ENCODE measurements around the gene DAGLA. TPM values are rescaled to one million over a fixed set of nuclear protein-coding genes. Genes with fewer than 3 reads are reported as not detected.

Gene DAGLA
- total and polyA plus RNA-seq, 2 of the 13 experiments (the other 11 are each of a cell fraction or from before 2014, with no cell fraction given), result 2.6 to 3.9 TPM

GRCh38 chr11:61769169-61769920 is 89.2 kb downstream of the DAGLA start (continued):
- TF ChIP-seq, protein P1, sequence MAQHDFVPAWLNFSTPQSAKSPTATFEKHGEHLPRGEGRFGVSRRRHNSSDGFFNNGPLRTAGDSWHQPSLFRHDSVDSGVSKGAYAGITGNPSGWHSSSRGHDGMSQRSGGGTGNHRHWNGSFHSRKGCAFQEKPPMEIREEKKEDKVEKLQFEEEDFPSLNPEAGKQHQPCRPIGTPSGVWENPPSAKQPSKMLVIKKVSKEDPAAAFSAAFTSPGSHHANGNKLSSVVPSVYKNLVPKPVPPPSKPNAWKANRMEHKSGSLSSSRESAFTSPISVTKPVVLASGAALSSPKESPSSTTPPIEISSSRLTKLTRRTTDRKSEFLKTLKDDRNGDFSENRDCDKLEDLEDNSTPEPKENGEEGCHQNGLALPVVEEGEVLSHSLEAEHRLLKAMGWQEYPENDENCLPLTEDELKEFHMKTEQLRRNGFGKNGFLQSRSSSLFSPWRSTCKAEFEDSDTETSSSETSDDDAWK (CRISPR knock-in tag; IDR thresholded peaks at IDR 0.05), result no peak
- no peak for TF ChIP-seq SRF (IDR thresholded peaks at IDR 0.05; ENCODE audit: low read depth, low read length)
- TF ChIP-seq SOX13 (IDR thresholded peaks at IDR 0.05), result peak; percentile 70
- peak in 1 of 2 experiments; percentile 94; a peak in 2 of 4 replicates for TF ChIP-seq SOX13 (CRISPR knock-in tag; conservative IDR thresholded peaks at IDR 0.05 in 1 of 2, IDR thresholded peaks at IDR 0.05 in 1 of 2)
- peak; percentile 88 for TF ChIP-seq BCL6 (CRISPR knock-in tag; IDR thresholded peaks at IDR 0.05)
- TF ChIP-seq ZNF496 (CRISPR knock-in tag; IDR thresholded peaks at IDR 0.05; ENCODE audit: insufficient replicate concordance), result no peak
- TF ChIP-seq HOXA7 (CRISPR knock-in tag; IDR thresholded peaks at IDR 0.05), result no peak
- 0 out of 2 replicates have a peak, but pooled peaks have one; percentile 28 for TF ChIP-seq ZNF501 (CRISPR knock-in tag; IDR thresholded peaks at IDR 0.05)
- TF ChIP-seq ONECUT2 (CRISPR knock-in tag; IDR thresholded peaks at IDR 0.05), result no peak
- TF ChIP-seq ZNF17 (CRISPR knock-in tag; IDR thresholded peaks at IDR 0.05), result no peak
- peak; percentile 70; the same call in 1 of the 2 replicates for TF ChIP-seq FOXP4 (CRISPR knock-in tag; IDR thresholded peaks at IDR 0.05)
- TF ChIP-seq DPF2 (CRISPR knock-in tag; IDR thresholded peaks at IDR 0.05; ENCODE audit: borderline replicate concordance, low read depth), result peak; percentile 93
- no peak for TF ChIP-seq ZNF230 (CRISPR knock-in tag; IDR thresholded peaks at IDR 0.05)
- TF ChIP-seq CC2D1A (CRISPR knock-in tag; IDR thresholded peaks at IDR 0.05), result no peak
- TF ChIP-seq SIN3A (IDR thresholded peaks at IDR 0.05; ENCODE audit: borderline replicate concordance, low read depth, low read length), result no peak
- no peak for TF ChIP-seq NR3C1 (CRISPR knock-in tag; IDR thresholded peaks at IDR 0.05)
- TF ChIP-seq ZNF577 (CRISPR knock-in tag; IDR thresholded peaks at IDR 0.05; ENCODE audit: borderline replicate concordance, low read depth), result no peak
- TF ChIP-seq, protein P2, sequence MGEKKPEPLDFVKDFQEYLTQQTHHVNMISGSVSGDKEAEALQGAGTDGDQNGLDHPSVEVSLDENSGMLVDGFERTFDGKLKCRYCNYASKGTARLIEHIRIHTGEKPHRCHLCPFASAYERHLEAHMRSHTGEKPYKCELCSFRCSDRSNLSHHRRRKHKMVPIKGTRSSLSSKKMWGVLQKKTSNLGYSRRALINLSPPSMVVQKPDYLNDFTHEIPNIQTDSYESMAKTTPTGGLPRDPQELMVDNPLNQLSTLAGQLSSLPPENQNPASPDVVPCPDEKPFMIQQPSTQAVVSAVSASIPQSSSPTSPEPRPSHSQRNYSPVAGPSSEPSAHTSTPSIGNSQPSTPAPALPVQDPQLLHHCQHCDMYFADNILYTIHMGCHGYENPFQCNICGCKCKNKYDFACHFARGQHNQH (CRISPR knock-in tag; IDR thresholded peaks at IDR 0.05), result peak; percentile 84; the same call in 1 of the 2 replicates
- peak; percentile 59; the same call in 1 of the 2 replicates for TF ChIP-seq CREM (IDR thresholded peaks at IDR 0.05)
- TF ChIP-seq CREM (CRISPR knock-in tag; IDR thresholded peaks at IDR 0.05), result no peak
- no peak for TF ChIP-seq MEIS1 (CRISPR knock-in tag; IDR thresholded peaks at IDR 0.05; ENCODE audit: borderline replicate concordance)
- no peak for TF ChIP-seq NAIF1 (CRISPR knock-in tag; IDR thresholded peaks at IDR 0.05; ENCODE audit: borderline replicate concordance)
- TF ChIP-seq HNRNPLL (IDR thresholded peaks at IDR 0.05; ENCODE audit: low read depth, low read length, poor library complexity, severe bottlenecking), result peak; percentile 33
- TF ChIP-seq, protein P3, sequence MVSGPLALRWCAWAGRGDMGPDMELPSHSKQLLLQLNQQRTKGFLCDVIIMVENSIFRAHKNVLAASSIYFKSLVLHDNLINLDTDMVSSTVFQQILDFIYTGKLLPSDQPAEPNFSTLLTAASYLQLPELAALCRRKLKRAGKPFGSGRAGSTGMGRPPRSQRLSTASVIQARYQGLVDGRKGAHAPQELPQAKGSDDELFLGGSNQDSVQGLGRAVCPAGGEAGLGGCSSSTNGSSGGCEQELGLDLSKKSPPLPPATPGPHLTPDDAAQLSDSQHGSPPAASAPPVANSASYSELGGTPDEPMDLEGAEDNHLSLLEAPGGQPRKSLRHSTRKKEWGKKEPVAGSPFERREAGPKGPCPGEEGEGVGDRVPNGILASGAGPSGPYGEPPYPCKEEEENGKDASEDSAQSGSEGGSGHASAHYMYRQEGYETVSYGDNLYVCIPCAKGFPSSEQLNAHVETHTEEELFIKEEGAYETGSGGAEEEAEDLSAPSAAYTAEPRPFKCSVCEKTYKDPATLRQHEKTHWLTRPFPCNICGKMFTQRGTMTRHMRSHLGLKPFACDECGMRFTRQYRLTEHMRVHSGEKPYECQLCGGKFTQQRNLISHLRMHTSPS (CRISPR knock-in tag; IDR thresholded peaks at IDR 0.05; ENCODE audit: low read depth), result peak; percentile 87; the same call in 1 of the 2 replicates
